HG03378 (cell line): ENCODE measurements around the gene NUDT8.

ENCODE experiments used
- ATAC-seq: cut with Tn5 transposase; IDR thresholded peaks from one replicate; pipeline ENCODE4 v1.9.1; 2021; ENCODE audit warnings: mild to moderate bottlenecking, moderate library complexity; ENCODE audit not compliant: unreplicated experiment

Gene NUDT8, protein sequence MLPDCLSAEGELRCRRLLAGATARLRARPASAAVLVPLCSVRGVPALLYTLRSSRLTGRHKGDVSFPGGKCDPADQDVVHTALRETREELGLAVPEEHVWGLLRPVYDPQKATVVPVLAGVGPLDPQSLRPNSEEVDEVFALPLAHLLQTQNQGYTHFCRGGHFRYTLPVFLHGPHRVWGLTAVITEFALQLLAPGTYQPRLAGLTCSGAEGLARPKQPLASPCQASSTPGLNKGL

GRCh38 chr11:67629386-67630227 lies at the start of gene NUDT8:
TSS of gene NUDT8 (minus strand) at chr11:67629937. CDS start at chr11:67629911, 26 bp downstream.
- peak; percentile 54 for ATAC-seq

- ATAC-seq, result no peak
Measured at GRCh38 chr11:67675058-67675747, 45.5 kb upstream of the NUDT8 start.

GRCh38 chr11:67674442-67674871 lies 44.7 kb upstream of the NUDT8 start, which contains the start of gene ALDH3B2:
TSS of gene ALDH3B2 (minus strand) at chr11:67674623. CDS start at chr11:67666935, 7,688 bp downstream.
- ATAC-seq, result no peak

GRCh38 chr11:67673902-67674301 lies 44.2 kb upstream of the NUDT8 start:
- ATAC-seq, result no peak

DNA sequence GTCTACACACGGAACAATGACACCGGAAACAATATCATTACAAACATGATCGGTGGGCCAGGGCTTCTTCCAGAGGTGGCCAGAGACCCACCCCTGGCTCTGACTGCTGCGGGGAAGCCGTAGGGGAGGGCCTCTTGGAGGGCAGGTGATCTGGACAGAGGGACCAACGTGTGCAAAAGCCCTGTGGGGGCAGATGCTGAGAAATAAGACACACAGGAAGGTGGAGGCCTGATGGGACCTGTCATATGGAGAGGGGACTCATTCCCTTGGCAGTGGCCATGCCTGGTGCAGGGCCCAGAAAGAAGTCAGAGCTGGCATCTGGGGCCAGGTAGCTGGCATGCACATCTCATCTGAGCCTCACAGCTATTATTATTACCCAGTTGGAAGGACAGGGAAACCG lies 43.6 kb upstream of the NUDT8 start:
- no peak for ATAC-seq

DNA sequence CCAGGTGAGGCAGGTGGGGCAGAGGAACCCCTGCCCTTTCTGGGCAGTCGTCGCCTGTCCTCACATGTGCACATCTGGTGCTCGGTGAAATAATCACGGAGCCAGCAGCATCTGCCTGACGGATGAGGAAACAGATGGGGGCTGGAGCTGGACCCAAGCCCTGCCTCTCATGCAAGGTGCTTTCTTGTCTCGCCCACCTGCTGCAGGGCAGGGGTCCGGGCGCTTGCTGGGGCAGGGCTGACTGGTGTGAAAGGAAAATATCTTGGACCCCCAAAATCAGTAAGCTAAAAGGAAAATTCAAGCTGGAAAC lies 41.4 kb upstream of the NUDT8 start:
- ATAC-seq, result no peak

GRCh38 chr11:67670316-67671210 lies 40.8 kb upstream of the NUDT8 start:
- ATAC-seq, result no peak

DNA sequence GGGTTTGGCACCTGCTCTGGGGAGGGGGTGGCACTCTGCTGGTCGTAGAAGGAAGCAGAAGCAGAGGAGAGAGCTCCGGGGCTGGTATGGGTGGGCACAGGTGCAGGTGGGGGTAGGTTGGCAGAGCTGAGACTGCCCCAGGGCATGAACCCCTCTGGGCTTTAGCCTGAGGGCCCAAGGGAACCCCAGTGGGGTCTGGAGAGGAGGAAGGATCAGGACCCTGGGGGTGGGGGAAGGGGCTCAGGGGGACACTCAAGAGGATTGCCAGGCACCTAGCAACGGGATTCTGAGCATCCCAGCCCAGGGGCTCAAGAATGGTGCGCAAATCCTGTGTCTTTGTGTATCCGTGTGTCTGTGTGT lies 38.4 kb upstream of the NUDT8 start:
- no peak for ATAC-seq

DNA sequence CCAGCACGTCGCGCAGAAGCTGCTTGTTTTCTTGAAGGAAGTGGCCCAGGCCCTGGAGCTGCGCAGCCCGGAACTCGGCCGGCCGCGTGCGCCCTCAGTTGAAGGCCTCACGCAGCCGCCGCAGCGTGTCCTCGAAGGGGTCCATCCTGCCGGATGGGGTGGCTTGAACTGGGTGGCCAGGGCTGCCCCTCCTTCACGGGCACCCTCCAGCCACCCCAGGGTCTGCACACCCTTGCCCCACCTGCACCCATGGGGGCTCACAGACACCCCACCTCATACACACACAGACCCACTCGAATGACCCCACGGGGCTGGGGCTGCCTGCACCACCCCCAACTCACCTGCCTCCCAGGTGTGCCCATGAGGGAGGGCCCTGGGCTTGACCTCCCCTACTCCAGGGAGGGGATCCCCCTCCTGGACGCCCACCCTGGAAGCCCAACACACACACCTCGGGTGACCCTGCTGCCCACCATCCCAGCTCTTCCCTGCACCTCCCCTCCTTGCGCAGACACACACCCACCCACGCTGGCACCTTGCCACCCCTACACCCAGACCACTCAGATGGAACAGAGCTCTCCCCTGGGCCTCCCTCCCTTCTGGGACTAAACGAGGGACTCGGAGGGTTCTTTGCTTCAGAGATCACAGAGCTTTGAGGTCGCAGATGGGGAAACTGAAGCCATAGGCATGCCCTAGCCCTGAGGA lies 37.9 kb upstream of the NUDT8 start:
- no peak for ATAC-seq

DNA sequence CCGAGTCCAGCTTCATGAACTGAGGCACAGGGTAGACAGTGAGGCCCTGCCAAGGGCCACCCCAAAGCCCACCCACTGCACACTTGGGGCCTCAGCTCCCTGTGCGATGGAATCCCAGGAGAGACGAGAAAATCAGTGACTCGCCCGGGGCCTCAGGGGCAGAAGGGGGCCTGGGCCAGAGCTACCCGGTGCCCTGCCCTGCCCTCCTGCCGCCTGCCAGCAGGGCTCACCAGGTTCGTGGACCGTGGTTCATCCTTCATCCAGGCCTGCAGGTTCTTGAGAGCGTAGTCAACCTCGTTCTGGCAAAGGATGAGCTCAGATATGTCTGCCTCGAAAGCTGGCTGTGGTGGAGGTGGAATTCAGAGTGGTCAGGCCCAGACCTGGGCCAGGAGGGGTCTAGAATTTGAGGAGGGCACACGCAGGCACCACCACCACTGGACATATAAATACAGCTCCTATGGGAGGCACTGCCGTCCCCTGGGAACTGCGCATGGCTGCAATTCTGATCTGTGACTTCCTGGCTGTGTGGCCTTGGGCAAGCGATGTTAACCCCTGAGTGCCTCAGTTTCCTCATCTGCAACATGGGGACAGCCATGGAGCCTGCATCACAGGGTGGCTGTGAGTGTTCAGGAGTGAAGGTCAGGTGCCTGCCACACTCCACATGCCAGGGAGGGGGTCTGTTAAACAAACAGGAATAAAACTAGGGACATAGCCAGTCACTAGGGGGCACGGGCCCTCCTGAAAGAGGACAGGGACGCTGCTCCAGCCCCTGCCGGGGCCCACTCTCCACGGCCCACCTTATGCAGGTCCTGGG lies 37.1 kb upstream of the NUDT8 start:
- ATAC-seq, result no peak

DNA sequence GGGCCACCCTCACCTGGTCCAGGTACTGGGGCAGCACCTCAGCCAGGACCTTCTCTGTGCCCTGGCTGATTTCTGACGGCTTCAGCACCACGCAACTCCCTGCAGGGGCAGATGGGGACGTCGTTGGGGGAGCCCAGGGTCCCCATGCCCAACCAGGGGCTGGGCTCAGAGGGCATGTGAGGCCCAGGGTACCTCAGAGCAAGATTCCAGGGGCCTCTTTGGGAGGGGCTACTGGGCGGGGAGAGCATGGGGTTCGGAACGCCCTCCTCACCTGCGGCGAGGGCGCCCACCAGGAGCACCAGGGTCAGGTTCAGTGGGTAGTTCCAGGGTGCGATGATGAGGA lies 36.5 kb upstream of the NUDT8 start:
- no peak for ATAC-seq

GRCh38 chr11:67665541-67666302 lies 36.0 kb upstream of the NUDT8 start:
- no peak for ATAC-seq

GRCh38 chr11:67664696-67665540 lies 35.2 kb upstream of the NUDT8 start:
- no peak for ATAC-seq

DNA sequence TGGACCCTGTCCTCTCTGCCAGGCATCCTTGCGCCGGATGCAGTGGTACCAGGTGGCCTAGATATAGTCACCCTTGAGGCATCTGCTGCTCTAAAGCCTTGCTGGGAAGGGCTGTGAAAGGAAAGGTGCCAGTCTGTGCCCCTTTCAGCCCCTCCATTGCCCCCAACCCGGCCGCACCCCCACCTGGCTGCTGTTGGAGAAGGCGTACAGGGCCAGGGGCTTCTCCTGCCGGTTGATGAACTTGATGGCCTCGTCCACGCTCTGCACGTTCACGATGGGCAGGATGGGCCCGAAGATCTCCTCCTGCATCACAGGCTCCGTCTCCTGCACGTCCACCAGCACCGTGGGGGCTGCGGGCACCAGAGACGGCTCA lies 34.5 kb upstream of the NUDT8 start:
- ATAC-seq, result no peak

- ATAC-seq, result no peak
Measured at GRCh38 chr11:67663532-67664212, 33.9 kb upstream of the NUDT8 start.

- no peak for ATAC-seq
Measured at GRCh38 chr11:67662835-67663531, 33.2 kb upstream of the NUDT8 start.
